GM21723 (cell line): ENCODE measurements around the gene PBX4.
A peak's percentile ranks its signal among the peaks of the same experiment; 100 is the strongest.
"Not testable (repeated sequence)": the region's sequence is repeated elsewhere in the genome, so short reads cannot be mapped to it uniquely, and the experiment has no call there.

Source experiments
- ATAC-seq: cut with Tn5 transposase; IDR thresholded peaks from one replicate; pipeline ENCODE4 v1.9.1; 2021; ENCODE audit warnings: mild to moderate bottlenecking, moderate library complexity; ENCODE audit not compliant: unreplicated experiment

The PBX4 gene, protein sequence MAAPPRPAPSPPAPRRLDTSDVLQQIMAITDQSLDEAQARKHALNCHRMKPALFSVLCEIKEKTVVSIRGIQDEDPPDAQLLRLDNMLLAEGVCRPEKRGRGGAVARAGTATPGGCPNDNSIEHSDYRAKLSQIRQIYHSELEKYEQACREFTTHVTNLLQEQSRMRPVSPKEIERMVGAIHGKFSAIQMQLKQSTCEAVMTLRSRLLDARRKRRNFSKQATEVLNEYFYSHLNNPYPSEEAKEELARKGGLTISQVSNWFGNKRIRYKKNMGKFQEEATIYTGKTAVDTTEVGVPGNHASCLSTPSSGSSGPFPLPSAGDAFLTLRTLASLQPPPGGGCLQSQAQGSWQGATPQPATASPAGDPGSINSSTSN

DNA sequence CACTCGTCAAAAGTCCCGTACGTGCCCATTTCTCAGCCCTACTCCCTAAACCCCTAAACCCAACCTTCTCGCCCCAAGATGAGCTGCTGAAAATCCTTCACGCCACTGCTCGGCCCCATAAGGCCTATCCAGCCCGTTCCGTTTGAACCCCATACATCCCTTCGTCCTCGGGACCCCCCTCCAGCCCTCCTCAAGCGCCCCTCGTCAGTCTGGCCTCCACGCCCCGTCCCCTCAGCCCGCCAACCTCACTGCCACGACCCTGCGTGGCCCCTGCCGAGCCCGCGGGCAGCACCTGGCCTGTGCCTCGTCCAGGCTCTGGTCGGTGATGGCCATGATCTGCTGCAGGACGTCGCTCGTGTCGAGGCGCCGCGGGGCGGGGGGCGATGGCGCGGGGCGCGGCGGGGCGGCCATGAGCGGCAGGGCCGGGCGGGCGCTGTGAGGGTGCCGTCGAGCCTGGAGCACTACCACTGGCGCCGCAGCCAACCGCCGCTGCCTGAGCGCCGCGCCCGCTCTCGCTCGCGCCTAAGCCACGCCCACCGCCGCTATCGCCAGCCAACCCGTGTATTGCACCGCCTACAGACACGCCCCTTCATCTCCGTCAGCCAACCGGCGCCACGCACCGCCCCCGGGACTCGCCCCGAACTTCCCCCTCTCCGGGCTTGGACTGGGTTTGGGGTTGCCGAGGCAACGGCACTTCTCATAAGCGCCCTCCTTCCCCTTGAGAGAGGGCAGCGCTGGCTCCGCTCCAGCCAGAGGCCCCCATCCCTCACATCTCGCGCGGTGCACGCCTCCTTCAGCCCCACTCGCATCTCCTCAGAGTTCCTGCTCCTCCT is at the start of gene PBX4:
Gene PBX4 (minus strand): TSS at position 469 of the 833 bp plus-strand sequence. CDS start 58 bp downstream, at position 411.
- peak; percentile 92 for ATAC-seq

DNA sequence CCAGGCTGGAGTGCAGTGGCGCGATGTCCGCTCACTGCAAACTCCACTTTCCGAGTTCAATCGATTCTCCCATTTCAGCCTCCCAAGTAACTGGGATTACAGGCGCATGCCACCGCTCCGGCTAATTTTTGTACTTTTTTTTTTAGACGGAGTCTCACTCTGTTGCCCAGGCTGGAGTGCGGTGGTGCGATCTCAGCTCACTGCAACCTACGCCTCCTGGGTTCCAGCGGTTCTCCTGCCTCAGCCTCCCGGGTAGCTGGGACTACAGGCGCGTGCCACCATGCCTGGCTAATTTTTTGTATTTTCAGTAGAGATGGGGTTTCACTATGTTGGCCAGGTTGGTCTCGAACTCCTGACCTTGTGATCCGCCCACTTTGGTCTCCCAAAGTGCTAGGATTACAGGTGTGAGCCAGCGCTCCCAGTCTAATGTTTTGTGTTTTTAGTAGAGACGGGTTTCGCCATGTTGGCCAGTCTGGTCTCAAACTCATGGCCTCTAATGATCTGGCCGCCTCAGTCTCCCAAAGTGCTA is 47.0 kb upstream of the PBX4 start:
- not testable (repeated sequence) for ATAC-seq

DNA sequence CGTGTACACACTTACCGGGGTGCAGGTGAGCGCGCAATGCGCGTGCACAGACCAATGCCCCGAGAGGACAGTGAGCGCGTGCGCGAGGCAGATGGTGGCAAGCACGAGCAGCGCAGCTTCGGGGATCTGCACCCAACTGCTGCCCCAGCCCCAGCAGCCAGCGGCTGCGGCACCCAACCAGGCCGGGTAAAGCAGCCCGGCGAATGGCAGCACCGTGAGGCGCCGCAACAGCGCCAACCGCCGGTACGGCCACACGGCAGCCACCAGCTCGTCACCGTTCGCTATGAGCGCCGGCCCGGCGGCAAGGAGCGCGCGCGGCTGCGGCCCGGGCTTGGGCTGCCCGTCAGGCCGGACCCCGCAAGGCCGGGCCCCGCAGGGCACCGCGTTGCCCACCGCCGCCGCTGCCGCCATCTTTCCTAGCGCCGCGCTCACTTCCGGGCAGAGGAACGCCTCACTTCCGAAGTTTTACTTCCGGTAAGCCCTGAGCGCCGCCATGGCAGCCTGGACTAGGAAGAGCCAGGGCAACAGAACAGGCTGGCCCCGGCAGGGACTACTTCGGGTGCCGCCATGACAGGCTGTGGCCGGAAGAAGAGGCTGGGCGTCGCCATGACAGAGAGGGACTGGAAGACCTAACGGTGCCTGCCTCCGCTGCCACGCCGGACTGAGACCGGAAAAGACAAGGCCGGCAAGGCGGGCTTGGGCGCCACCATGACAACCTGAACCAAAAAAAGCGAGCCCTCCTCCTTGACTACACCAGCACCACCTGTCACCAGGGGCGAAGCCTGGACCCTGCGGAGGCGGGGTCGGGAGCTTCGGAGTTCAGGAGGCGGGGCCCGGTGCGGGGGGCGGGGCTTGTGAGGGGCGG is 45.0 kb upstream of the PBX4 start, which contains the start of gene ATP13A1:
Gene ATP13A1 (minus strand): TSS at position 421 of the 865 bp plus-strand sequence. CDS start 10 bp downstream, at position 411.
- peak; percentile 72 for ATAC-seq

DNA sequence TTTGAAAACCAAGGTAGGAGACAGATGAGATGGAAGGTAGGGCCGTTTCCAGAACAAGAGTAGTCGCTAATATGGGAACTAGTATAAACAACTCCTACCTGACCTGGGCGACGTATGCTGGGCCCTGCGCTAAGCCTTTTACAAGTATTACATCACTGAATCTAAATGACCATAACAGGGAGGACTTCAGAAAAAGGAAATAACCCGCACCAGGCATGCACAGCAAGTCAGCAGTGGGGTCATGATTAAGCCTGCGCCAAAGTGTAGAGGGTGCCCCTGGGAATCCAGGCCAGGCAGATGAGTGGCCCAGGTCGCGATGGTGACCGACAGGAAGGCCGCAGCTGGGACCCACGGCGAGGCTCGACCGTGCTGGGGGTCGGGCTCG is 44.4 kb upstream of the PBX4 start:
- no peak for ATAC-seq

DNA sequence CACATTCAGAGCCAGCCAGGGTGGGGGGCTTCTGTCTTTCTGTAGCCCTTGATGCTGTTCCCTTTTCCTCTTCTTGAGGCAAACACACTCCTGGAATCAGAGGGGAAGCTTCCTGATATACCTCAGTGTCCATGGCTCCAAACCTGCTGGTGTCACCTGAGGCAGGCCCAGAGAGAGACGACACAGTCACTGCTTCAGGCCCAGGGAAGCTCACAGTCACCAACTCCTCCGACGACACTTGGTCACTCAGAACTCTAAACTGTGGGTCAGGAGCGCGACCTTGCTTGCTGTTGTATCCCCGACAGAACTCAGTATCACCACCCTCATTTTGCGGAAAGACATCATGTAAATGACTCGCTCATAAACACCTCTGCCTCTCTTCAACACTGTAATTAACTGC is 43.9 kb upstream of the PBX4 start:
- no peak for ATAC-seq

DNA sequence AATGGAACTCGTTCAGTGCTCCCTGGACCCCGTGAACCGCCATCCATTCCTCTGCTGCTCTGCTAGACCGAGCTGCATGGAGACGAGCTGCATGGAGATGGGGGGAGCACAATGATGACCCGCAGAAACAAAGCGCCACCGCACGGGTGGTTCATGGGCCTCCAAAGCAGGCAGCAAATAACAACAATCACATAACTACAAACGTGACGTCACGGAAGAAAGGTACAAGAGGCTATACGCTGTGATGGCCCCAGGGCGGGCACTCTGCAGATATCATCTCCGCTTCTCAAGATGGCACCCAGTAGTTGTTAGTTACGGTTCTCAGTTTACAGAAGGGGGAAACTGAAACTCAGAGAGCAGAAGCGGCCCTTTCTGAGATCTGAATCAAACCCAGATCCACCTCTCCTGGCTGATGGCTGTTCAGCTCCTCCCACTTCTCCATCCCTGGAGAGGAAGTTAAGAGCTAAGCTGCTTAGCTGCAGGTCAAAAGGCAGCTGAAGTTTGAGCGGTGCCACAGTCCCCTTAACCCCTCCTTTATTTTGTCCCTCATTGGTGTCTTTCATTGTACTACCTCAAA is 43.3 kb upstream of the PBX4 start:
- ATAC-seq = peak; percentile 47

DNA sequence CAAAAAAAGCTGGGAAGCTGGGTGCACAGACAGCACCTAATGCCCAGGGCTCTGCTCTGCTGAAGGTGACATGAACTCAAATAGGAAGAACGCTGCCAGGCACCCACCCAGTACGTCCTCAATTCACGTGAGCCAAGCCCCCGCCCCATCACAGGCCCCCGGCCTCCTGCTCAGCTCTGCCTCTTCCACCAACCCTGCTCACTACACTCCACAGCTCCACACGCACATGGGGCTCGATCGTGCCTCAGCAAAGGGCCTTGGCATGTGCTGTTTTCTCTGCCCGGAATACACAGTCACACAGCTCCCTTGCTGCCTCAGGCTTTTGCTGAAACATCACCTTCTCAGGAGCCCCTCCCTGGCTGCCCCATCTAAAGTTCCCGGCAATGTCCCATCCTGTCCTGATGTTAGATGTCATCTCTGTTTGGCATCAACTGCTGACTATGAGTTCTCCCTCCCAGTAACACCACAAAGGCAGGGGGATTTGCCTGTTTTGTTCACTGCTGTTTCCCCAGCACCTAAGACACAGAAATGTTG is 42.7 kb upstream of the PBX4 start:
- no peak for ATAC-seq

DNA sequence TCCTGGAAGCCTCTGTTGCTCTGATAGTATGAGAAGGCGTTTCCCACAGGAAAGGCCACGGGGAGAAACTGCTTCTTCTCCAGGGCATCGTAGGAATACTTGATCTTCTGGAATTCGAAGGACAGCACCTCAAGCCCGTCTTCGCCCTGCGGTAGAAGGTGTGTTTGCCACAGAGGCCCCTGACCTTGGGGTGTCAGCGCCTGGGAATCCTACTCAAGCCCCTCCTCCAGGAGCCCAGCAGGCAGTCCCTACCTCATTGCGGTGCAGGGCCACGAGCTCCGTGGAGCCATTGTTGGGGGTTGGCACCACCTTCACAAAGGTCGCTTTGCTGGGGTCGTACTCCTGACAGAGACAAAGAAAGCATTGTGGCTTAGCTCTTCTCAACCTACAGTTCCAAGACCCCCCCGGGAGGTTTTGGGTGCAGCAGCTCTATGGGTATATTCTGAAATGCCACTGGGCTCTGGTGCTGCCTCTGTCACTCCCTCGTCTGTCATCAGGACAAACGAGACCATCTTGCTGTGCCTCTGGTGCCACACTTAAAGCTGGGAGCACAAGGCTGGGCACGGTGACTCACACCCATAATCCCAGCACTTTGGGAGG is 41.3 kb upstream of the PBX4 start:
- no peak for ATAC-seq

DNA sequence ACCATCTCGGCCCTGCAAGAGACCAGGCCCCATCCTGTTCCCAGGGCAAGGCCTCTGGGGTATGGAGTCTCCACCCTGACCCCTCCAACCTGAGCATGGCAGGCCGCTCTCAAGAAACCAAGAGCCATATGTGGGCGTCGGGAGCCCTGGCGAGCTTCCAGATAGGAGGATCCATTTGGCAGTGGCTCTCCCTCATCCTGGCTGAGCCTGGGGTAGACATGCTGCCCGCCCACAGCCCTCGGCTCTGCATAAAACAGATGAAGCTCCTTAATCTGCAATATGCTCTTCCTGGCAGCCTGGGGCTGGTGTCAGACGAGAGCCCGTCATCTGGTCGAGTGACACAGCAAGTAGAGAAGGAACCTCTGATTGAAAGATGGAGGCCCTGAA is 38.9 kb upstream of the PBX4 start:
- no peak for ATAC-seq

DNA sequence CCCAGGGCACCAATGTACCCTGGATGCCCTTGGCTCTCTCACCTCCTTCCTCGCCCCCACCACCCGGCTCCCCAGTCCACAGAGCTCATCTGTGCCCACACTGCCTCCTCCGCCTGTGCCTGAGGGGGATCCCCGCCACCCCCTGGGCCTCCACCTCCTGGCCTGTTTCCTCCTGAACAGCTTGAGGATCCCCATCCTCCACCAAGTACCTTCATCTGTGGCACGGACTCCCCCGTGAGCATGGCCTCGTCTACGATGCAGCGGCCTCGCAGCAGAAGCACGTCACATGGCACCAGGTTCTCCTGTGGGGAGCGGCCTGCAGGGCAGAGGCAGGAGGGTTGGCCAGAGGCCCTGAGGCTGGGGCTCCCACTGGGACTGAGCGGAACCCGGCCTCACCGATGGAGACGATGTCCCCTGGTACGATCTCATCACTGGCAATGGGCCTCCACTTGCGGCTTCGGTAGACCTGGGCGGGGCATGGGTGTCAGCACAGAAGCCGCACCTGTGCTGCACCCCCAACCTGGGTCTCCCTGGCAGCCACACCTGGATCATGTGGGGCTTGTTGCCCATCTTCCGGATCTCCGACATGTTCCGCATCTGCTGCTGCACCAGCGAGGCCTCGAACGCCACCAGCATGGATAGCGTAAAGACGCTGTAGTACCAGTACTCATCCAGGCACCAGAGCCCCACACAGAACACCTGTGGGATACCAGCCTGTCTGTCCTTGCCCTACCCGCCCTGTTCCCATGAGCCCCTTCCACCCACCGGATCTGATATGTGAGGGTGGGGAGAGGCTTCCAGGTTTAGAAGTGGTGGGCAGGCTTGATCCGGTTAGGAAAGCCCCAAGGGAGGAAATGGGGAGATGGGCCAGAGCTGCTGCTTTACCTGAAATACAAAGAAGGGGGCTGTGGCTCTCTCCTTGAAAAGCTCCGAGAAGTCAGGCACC is 38.2 kb upstream of the PBX4 start:
- no peak for ATAC-seq

DNA sequence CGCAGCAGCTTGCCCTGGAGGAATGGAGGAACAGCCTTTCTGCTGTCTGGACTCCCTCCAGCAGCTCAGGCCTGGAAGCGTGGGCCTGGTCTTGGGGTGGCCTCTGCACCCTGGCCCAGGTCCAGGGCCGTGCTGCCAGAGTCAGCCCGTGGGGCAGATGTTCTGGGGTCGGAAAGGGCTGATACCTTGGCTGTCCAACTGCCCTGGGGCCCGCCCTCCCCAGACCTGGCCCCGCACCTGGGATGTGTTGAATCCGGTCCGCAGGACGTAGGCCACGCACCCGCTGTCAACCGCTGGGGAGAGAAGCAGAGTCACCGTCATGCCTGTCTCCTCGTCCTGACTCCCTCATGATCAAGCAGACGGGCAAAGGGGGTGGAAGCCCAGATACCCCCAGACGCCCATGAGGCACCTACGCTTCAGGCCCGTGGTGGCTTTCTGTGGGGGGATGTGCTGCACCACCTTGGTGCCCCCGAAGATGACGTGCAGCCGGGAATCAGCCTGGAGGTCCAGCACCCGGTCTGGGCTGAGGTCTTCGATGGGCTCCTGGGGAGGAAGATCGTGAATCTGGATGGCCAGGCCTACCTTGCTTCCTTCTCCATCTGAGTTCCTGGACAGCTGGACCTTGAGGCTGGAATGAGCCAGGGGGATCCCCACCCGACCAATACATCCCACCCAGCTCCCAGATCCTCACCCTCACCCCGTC is 37.3 kb upstream of the PBX4 start:
- ATAC-seq = no peak

DNA sequence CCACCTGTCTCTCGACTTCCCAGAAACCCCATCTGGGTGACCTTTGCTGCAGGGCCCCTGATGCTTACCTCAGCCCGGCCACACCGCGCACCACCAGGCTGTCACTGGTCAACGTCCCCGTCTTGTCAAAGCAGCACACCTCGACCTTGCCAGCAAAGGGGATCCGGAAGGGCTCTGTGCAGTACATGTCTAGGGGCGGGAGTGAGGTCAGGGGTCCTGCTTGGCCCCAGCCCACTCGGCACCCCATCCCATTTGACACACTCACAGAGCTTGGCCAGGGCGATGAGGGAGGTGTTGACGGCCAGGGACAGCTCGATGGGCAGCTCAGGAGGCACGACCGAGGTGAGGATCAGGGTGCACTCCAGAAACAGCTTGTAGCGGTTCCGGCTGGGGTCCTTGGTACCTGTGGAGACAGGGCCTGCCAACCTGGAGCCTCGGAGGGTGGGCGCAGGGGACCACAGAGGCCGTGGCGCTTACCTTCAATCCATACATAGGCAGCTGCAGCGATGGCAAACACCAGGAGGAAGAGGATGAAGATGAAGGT is 36.6 kb upstream of the PBX4 start:
- ATAC-seq = no peak

DNA sequence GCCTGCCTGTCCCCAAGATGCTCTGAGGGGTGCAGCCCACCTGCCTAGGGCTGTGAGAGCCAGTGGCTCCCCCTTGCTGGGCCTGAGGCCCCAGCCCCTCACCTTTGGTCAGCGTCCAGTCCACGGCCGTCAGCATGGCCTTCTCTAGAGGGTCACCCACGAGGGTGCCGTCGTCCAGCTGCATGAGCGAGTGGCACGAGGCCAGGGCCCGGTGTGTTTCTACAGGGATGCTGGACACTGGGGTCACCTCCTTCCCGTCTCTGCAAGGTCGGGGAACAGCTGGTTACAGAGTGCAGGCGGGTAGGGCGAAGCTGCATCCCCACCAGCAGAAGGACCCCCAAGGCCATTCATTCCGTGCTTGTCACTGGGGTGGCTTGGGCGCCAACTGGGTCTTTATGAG is 36.0 kb upstream of the PBX4 start:
- ATAC-seq = no peak

DNA sequence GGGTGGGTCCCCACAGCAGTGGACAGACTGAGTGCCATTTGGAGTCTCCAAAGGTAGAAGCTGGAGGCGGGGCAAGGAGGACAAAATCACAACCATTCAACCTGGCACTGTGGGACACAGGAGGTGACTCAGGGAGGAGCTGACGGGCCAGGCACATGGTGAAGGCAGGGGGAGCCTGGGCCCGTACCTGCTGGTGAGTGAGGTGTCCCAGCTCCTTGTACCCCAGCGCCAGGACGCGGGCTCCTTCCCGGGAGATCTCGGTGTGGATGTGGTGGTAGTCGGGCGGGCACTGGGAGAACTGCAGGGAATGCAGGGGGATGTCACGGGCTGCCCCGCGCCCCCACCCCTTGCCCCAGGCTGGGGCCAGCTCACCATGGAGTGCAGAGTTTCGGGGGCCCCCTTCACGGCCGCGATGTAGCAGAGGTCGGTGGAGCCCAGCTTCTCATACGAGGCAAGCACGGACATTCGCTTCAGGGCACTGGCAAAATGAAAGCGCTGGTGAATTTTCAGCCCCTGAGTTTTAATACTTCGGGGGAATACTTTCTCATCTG is 35.2 kb upstream of the PBX4 start:
- no peak for ATAC-seq

DNA sequence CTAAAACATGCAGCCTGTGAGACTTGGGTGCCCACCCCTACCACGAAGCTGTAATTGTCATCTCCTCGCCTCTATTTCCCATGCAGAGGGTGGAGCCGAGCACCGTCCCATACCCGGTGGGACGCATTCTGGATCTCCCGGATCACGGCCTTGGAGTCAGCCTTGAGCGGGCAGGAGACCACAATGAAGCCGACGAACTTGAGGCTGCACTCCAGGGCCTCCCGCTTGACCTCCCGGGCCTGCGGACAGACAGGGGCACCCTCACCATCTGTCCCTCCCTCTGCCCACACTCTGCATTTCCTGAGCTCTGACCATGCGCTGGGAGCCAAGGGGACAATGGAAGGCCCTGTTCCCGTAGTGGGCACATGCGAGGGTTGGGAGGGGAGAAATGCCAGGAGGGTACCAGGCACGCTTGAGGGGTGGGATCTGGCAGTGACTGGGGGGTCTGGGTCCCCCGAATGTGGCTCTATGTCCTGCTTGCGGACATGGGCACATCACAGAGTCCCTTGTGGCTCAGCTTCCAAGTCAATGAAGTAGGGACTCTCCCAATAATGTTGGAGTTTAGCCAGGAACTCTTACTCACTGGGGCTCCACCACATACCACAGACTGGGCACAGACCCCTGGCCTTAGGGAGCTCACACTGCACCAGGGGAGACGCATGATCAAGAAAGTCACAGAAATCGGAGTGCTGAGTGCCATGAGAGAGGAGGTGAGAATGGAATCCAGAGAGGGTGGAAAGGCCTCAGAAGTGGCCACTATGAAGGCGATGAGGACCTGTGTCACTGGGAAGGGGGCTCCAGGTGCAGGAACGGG is 34.2 kb upstream of the PBX4 start:
- no peak for ATAC-seq

DNA sequence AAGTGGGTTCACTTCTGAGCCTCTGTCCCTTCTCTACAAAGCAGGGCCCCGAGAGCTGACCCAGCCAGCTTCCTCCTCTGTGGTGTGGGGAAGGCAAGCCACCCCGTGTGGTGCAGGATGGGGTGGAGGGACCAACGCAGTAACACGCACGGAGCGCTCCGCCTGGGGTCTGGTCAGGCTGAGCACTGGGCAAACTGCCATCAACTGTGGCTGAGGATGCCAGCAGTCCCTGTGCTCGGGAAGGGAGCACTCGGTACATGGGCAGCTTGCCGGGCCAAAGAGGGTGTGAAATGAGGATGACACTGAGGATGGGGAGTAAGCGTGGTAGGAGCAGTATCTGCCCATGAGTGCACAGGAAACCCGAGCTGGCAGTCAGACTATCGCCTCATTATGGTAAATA is 32.6 kb upstream of the PBX4 start:
- ATAC-seq = no peak

DNA sequence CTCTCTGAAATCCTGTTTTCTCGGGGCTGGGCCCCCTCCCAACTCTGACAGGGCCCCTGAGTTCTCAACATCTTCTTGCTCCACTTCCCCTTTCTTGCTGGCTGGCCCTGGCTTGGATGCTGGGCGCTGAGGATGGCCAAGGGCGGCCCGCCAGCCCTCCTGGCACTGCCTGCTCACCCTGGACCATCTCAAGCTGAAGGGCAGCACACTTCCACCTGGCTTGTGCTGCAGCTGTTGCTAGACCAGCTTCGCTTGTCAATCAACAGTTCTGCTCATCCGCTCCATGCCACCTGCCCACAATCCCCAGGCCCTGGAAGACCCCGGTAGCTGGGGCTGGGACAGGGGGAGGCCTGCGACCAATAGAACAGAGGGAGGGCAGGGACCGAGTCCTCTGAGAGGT is 31.8 kb upstream of the PBX4 start:
- ATAC-seq = no peak
